Thymus (tissue), 11 donors: ENCODE data around the gene MBNL2. TPM values are rescaled to one million over a fixed set of nuclear protein-coding genes. Genes with fewer than 3 reads are reported as not detected.
A peak's percentile ranks its signal among the peaks of the same experiment; 100 is the strongest.

ENCODE experiments used
- DNase-seq, 9 donors: peaks; one replicate each; pipeline ENCODE4 v3.0.0-alpha.2; 2013; ENCODE audit warnings: low spot score in 9 of 9, low read depth in 6 of 9, missing footprints in 1 of 9
- H3K27ac ChIP-seq, 2 donors: one replicate each; pipeline ENCODE4 v1.5.1; 2013; ENCODE audit warnings: control low read depth in 1 of 2, low read depth in 1 of 2, low read length in 1 of 2, mild to moderate bottlenecking in 1 of 2, moderate library complexity in 1 of 2
- H3K27me3 ChIP-seq, 2 donors: one replicate each; pipeline ENCODE4 v1.5.1; 2013; ENCODE audit warnings: low read length in 1 of 2; ENCODE audit not compliant: control insufficient read depth in 2 of 2, insufficient read depth in 1 of 2
- H3K36me3 ChIP-seq, 2 donors: one replicate each; pipeline ENCODE4 v1.5.1; 2013; ENCODE audit warnings: low read length in 1 of 2, mild to moderate bottlenecking in 1 of 2, moderate library complexity in 1 of 2; ENCODE audit not compliant: control insufficient read depth in 2 of 2, insufficient read depth in 2 of 2
- H3K4me1 ChIP-seq, 2 donors: one replicate each; pipeline ENCODE4 v1.5.1; 2013; ENCODE audit warnings: low read length in 2 of 2; ENCODE audit not compliant: control insufficient read depth in 2 of 2, insufficient read depth in 2 of 2
- H3K4me3 ChIP-seq, 2 donors: one replicate each; pipeline ENCODE4 v1.5.1; 2013; ENCODE audit warnings: low read length in 2 of 2, control low read depth in 1 of 2, mild to moderate bottlenecking in 1 of 2
- H3K9me3 ChIP-seq, 2 donors: one replicate each; pipeline ENCODE4 v1.5.1; 2013; ENCODE audit warnings: low read length in 1 of 2, mild to moderate bottlenecking in 1 of 2; ENCODE audit not compliant: control insufficient read depth in 2 of 2, insufficient read depth in 1 of 2
- WGBS: extraction: QIAGEN DNeasy Blood & Tissue Kit; methylation state at CpG from one replicate; pipeline ENCODE4 v1.1.7; 2013; 5-methylcytosine and 5-hydroxymethylcytosine counted together
- polyA plus RNA-seq: library from polyadenylated mRNA; stranded (reverse); fragments of 200-250 nt; gene quantifications from one replicate; pipeline ENCODE4 v1.2.3, GENCODE V29; 2013
- total RNA-seq: library from RNA; stranded (reverse); fragments of 120-200 nt; gene quantifications from one replicate; pipeline ENCODE4 v1.2.4, GENCODE V29; 2013
- donor health status: healthy.

The MBNL2 gene
- total and polyA plus RNA-seq, 2 donors, result 22.7 to 27.1 TPM

DNA sequence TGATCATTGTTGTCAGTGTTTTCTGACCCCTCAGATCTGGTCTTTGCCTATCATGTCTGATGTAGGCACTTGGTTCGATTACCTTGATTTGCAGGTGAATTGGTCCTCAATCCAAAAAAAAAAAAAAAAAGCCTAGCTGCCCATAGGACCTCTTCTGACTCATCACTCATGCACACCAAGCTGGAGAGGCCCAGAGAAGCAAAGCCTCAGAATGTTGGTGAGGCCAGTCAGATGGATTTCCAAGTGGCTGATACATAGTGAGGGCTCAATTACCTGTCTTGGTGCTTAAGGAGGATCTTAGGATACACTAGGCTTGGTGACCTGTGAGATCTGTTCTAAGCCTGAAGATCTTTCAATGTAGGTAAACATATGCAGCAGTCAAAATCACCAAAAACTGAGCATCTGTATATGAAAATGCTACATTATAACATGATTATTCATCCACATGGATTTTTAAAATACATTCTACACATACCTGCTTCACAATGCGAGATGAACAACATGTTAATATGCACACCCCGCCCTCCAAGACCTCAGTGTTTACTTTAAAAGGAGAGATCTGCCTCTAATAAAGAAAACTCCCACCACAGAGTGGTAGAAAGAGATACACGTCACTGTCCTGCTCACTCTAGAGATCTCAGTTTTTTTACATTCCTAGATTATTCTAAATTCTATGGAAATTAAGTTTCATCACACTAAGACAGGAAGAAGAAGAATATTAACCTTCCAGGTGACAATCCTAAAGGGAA, 132.0 kb downstream of the MBNL2 start:
- no peaks in the 10 kb centered on the region for H3K9me3 ChIP-seq
- no peak overlapping the region for H3K27ac ChIP-seq
- H3K27me3 ChIP-seq, result no peaks in the 10 kb centered on the region
- DNase-seq, result no peak
- H3K4me1 ChIP-seq, result no peaks in the 10 kb centered on the region
- peaks cover 0 to 20% of the 10 kb centered on the region in 2 donors for H3K36me3 ChIP-seq
- H3K4me3 ChIP-seq, result no peak overlapping the region
- WGBS, result 98% methylated on average over 4 of the region's 4 CpGs

- DNase-seq, result no peak
- Histone ChIP-seq H3K27me3 (no peaks in the 10 kb centered on the region), H3K36me3 (peaks cover 0 to 15% of the 10 kb centered on the region in 2 donors), H3K4me3 (no peak overlapping the region), H3K4me1 (no peaks in the 10 kb centered on the region), H3K9me3 (no peaks in the 10 kb centered on the region), H3K27ac (no peak overlapping the region)
- WGBS, result 99% methylated on average over 5 of the region's 5 CpGs
Measured at GRCh38 chr13:97354808-97355207, 132.7 kb downstream of the MBNL2 start.

- Histone ChIP-seq H3K36me3 (peaks cover 0 to 11% of the 10 kb centered on the region in 2 donors), H3K27me3 (no peaks in the 10 kb centered on the region)
Measured at GRCh38 chr13:97356592-97356991, 134.5 kb downstream of the MBNL2 start.

DNA sequence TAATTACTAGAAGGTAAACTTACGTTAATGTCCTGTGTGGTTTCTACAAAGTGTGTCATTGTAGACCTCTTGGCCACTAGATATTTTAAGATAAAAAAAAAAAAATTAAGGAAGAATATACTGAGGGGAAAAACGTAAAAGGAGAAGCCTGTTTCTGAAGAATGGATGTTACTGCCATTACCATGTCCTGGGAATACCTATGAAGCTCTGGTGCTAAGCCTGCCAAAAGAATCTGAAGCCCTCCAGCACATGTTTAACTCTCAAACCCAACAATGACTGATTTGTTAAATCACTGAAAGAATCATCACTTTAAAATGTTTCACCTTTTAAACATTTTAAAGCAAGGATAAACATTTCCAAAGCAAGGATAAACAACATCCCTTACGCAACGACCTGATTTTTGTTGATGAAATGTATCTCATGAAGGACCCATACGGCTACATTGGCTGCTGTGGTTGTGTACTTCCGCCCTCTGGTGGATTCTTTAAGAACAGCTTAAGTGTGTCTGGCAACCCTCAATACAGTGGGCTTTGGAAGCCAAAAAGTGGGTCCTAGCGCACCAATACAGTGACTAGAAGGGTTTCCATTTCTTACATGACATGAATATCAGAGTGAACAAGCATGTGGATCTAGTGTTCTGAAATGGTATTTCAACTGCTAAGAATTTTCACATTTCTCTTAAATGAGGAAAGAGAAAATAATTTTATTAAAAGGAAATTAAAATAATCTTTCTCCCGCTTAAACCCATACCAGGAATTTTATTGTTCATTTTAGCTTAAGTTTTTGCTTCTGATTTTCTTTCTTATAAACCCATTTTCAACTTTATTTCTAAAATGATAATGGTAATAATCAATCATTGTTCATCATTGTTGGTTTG, 137.3 kb downstream of the MBNL2 start:
- DNase-seq, result peak; percentile 24 to 81 (median 48)
- Histone ChIP-seq H3K9me3 (no peaks in the 10 kb centered on the region), H3K36me3 (peaks cover 0 to 11% of the 10 kb centered on the region in 2 donors), H3K4me1 (no peaks in the 10 kb centered on the region), H3K27me3 (no peaks in the 10 kb centered on the region), H3K4me3 (no peak overlapping the region), H3K27ac (no peak overlapping the region)
- WGBS, result 61% methylated on average over 8 of the region's 8 CpGs

More at GRCh38 chr13:97356592-97356991, 134.5 kb downstream of the MBNL2 start:
- DNase-seq, result no peak
- no peaks in the 10 kb centered on the region for H3K9me3 ChIP-seq
- H3K4me1 ChIP-seq, result no peaks in the 10 kb centered on the region
- no peak overlapping the region for H3K4me3 ChIP-seq
- WGBS, result 98% methylated on average over 8 of the region's 8 CpGs
- H3K27ac ChIP-seq, result no peak overlapping the region

- DNase-seq, result no peak
- H3K4me3 ChIP-seq, result no peak overlapping the region
- no peaks in the 10 kb centered on the region for H3K4me1 ChIP-seq
- peaks cover 0 to 11% of the 10 kb centered on the region in 2 donors for H3K36me3 ChIP-seq
- no peak overlapping the region for H3K27ac ChIP-seq
- no peaks in the 10 kb centered on the region for H3K27me3 ChIP-seq
- H3K9me3 ChIP-seq, result no peaks in the 10 kb centered on the region
- 92% methylated on average over 4 of the region's 4 CpGs for WGBS
Measured at GRCh38 chr13:97360610-97361009, 138.5 kb downstream of the MBNL2 start.

DNA sequence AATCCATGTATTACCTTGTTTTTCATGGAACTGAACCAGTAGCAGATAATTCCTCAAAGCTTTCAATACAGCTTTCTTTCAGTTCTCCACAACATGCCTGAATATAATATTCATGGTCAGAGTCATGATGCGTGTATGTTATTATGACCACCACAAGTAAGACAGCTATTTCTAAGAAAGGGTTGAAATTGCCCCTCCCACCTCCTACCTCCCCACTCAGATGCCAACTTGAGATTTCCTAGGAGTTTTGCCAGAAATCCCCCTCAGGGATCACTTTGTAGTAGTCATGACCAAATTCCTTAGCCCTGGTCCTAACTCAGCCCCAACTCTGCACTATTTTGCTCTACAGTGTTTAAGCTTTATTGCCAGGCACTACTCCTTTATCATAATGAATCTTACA, 141.9 kb downstream of the MBNL2 start:
- no peaks in the 10 kb centered on the region for H3K9me3 ChIP-seq
- no peak overlapping the region for H3K4me3 ChIP-seq
- WGBS, result 58% methylated on average over 1 of the region's 1 CpG
- peaks cover 2% of the 10 kb centered on the region in 2 donors for H3K36me3 ChIP-seq
- no peaks in the 10 kb centered on the region for H3K27me3 ChIP-seq
- no peak for DNase-seq
- H3K4me1 ChIP-seq, result peaks cover 0 to 8% of the 10 kb centered on the region in 2 donors
- no peak overlapping the region for H3K27ac ChIP-seq

DNA sequence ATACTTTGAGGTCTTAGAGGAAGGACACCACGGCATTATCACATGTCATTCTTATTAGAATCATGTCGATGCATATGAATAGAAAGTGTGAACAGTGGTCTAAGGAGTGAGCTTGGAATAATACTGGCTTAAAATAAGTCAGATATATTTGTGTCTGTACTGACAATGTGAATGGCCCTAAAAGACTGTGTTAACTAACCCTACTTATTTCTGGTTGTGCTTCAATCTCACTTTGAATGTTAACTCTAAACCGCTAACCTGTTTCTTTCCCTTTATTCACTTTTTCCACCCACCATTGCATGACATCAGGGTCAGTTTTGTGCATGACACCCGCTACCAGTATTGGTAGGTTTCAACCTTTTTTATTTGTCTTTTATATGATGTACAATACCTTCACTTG, 142.7 kb downstream of the MBNL2 start:
- H3K27me3 ChIP-seq, result no peaks in the 10 kb centered on the region
- H3K4me3 ChIP-seq, result no peak overlapping the region
- peaks cover 0 to 8% of the 10 kb centered on the region in 2 donors for H3K4me1 ChIP-seq
- H3K27ac ChIP-seq, result no peak overlapping the region
- DNase-seq, result no peak
- WGBS, result 98% methylated on average over 4 of the region's 4 CpGs
- no peaks in the 10 kb centered on the region for H3K9me3 ChIP-seq
- H3K36me3 ChIP-seq, result peaks cover 0 to 2% of the 10 kb centered on the region in 2 donors

DNA sequence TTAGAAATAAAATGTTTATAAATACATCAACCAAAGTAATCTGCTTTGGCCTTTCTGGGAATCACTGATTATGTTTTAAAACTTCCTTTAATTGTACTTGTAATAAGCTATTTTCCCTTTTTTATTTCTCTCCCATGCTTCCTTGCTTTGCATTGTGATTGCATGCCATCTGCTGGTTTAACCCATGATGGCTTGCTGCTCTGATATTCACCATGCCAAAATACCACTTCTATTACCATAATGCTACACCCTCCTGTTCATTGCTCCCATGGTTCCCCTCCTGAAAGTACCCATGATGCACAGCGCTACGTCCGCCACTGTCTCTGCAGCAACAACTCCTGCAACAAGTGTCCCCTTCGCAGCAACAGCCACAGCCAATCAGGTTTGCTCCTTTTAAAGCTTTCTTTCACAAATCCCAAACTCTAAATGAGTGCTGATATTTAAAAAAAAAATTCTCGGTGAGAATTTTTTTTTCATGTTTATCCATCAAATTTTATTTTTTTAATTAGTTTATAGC, 144.1 kb downstream of the MBNL2 start:
- 98% methylated on average over 5 of the region's 5 CpGs for WGBS
- Histone ChIP-seq H3K4me1 (peaks cover 0 to 8% of the 10 kb centered on the region in 2 donors), H3K27ac (no peak overlapping the region), H3K27me3 (no peaks in the 10 kb centered on the region), H3K36me3 (peaks cover 0 to 2% of the 10 kb centered on the region in 2 donors), H3K4me3 (no peak overlapping the region), H3K9me3 (no peaks in the 10 kb centered on the region)
- no peak for DNase-seq
